ENCODE data around the gene EML2. TPM values are rescaled to one million over a fixed set of nuclear protein-coding genes. Genes with fewer than 3 reads are reported as not detected.

The EML2 gene
- total and polyA plus RNA-seq, 8 donors = 20.9 to 51.2 (median 30.1) TPM

DNA sequence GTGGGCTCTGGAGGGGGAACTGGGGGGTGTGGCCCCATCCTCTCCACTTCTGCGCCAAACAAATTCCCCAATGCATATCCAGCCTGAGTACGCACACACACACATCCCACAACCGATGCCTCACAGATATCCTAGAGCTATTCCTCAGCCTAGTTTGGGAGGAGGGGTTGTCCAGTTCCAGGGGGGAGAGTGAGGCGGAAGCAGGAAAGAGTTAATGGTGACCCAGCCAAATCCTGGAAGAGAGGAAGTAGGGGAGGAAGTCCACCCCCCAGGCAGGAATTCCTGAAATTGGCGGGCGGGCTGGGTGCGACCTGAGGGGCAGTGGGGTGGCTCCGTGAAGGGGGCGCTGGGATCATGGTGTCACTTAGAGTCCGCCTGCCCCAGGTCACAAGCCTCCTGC is 38.1 kb downstream of the EML2 start:
- FAIRE-seq = no peak
- TF ChIP-seq, protein P1, sequence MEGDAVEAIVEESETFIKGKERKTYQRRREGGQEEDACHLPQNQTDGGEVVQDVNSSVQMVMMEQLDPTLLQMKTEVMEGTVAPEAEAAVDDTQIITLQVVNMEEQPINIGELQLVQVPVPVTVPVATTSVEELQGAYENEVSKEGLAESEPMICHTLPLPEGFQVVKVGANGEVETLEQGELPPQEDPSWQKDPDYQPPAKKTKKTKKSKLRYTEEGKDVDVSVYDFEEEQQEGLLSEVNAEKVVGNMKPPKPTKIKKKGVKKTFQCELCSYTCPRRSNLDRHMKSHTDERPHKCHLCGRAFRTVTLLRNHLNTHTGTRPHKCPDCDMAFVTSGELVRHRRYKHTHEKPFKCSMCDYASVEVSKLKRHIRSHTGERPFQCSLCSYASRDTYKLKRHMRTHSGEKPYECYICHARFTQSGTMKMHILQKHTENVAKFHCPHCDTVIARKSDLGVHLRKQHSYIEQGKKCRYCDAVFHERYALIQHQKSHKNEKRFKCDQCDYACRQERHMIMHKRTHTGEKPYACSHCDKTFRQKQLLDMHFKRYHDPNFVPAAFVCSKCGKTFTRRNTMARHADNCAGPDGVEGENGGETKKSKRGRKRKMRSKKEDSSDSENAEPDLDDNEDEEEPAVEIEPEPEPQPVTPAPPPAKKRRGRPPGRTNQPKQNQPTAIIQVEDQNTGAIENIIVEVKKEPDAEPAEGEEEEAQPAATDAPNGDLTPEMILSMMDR (IDR thresholded peaks at IDR 0.05) = no peak
- Histone ChIP-seq H3K27me3 (peaks cover 0 to 4% (median 0%) of the 10 kb centered on the region in 4 donors), H3K36me3 (no peaks in the 10 kb centered on the region), H3K4me1 (no peaks in the 10 kb centered on the region), H3K9me3 (no peaks in the 10 kb centered on the region), H3K4me3 (peak overlapping the region in 1 of 4 donors; percentile 25), H3K27ac (no peak overlapping the region)
- DNase-seq = no peak
- 29 to 30% methylated on average over 10 of the region's 10 CpGs for WGBS, 2 donors
- intact Hi-C loops (cut with DNase I) = no loop called here
- no peak for ATAC-seq

DNA sequence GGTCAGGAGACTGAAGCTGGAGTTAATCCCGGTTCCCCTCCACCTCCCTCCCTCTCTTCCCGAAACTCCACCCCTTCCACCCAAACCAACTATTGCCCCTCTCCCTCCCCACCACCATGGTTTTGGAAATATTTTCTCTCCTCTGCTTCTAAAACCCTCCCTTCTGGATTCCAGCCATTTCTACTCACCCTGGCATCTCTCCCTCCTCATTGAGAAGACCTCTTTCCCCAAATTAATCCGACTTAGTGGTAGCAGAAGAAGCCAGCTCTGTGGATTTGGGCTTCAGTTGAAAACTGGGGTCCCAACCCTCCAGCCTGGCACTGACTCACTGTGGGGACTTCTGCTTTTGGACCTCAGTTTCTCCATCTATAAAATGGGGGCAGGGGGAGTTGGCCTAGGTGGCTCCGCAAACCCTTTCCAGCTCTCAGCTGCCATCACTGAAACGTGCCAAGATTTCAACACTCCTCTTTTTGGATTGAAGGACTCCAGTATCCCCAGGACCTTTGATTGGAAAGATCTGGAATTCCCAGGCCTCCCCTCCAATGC is 38.8 kb downstream of the EML2 start:
- DNase-seq = no peak
- Histone ChIP-seq H3K36me3 (no peaks in the 10 kb centered on the region), H3K9me3 (no peaks in the 10 kb centered on the region), H3K4me3 (peak overlapping the region in 1 of 4 donors; percentile 3), H3K27me3 (peaks cover 0 to 4% (median 0%) of the 10 kb centered on the region in 4 donors), H3K4me1 (no peaks in the 10 kb centered on the region), H3K27ac (no peak overlapping the region)
- intact Hi-C loops (cut with DNase I) = no loop called here
- no peak for ATAC-seq
- TF ChIP-seq, protein P1 (IDR thresholded peaks at IDR 0.05) = no peak
- 64 to 66% methylated on average over 5 of the region's 5 CpGs for WGBS, 2 donors
- FAIRE-seq = no peak

DNA sequence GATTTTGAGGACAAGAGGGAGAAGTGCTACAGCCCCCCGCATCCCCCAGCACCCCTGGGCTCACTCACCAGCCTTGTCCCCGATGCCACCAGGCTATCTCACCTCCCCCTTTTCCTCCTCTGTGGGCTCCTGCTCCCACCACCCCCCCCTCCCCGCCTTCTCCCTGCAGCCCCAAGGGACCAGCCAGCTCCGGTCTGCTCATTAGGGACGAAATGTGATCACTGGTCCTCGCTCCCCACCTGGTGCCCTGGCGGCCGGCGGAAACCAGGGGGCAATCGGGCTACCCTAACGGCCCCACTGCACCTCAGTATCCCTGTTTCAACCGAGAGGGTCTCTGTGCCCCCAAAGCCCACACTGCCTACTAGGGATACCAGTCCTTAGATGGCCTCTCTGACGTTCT is 39.9 kb downstream of the EML2 start:
- intact Hi-C loops (cut with DNase I) = no loop called here
- no peak for FAIRE-seq
- TF ChIP-seq, protein P1 (IDR thresholded peaks at IDR 0.05) = no peak

DNA sequence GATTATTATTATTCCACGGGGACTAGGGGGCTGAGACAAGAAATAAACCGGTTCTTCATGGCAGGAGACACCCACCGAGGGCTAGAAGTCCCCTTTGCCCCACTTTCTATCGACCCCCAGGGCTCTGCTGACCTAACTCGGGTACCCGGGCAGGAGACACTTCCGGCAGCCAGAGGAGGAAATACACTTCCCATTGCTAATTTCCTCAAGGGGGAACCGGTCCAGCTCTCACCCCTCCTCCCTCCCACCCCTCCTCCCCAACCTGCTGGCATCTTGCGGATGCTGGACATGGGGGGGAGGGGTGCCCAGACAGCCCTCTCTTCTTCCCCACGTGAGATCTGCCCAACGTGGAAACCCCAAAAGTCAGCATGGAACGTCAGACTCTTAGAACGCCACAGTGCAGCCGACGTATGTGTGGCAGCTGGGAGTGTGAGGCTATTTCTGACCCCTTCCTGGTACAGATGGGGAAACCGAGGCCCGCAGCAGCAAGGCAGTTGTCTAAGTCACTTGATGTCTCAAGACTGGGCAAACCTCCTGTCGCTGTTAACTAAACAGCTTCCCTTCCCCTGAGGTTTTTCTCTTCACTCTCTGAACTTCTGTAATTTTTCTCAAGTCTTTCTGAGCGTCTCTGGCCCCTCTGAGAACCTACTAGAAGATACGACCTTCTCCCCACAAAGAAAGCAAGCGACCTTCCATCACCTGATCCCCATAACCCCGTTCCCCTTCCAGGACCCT is 40.8 kb downstream of the EML2 start:
- no peak overlapping the region for H3K4me3 ChIP-seq
- H3K27ac ChIP-seq = no peak overlapping the region
- no peak for FAIRE-seq
- H3K9me3 ChIP-seq = no peaks in the 10 kb centered on the region
- H3K27me3 ChIP-seq = peaks cover 0 to 4% (median 0%) of the 10 kb centered on the region in 4 donors
- TF ChIP-seq, protein P1 (IDR thresholded peaks at IDR 0.05) = no peak
- DNase-seq = no peak
- intact Hi-C loops (cut with DNase I) = no loop called here
- no peaks in the 10 kb centered on the region for H3K36me3 ChIP-seq
- ATAC-seq = peak in 3 of 4 donors; percentile 37 to 48 (median 48)
- H3K4me1 ChIP-seq = no peaks in the 10 kb centered on the region
- 3 to 5% methylated on average over 22 of the region's 22 CpGs for WGBS, 2 donors

More for the DNA sequence above, 39.9 kb downstream of the EML2 start:
- no peak overlapping the region for H3K4me3 ChIP-seq
- peaks cover 0 to 4% (median 0%) of the 10 kb centered on the region in 4 donors for H3K27me3 ChIP-seq
- DNase-seq = no peak
- H3K27ac ChIP-seq = no peak overlapping the region
- no peaks in the 10 kb centered on the region for H3K4me1 ChIP-seq
- no peaks in the 10 kb centered on the region for H3K36me3 ChIP-seq
- 14 to 15% methylated on average over 13 of the region's 13 CpGs for WGBS, 2 donors
- ATAC-seq = no peak
- no peaks in the 10 kb centered on the region for H3K9me3 ChIP-seq

All from pancreas (tissue), 10 donors.